A549 (cell line): ENCODE results near the gene FBXL13. TPM values are rescaled to one million over a fixed set of nuclear protein-coding genes. Genes with fewer than 3 reads are reported as not detected.
"Not testable (repeated sequence)": the region's sequence is repeated elsewhere in the genome, so short reads cannot be mapped to it uniquely, and the experiment has no call there.

Source experiments
- ATAC-seq, 2 experiments: fragments of 200-7000 bp in 1 of 2; fragments of >200 bp in 1 of 2; cut with Nextera tagmentation in 1 of 2; cut with Tn5 transposase in 1 of 2; 3 replicates each; pipeline versions ENCODE4 v1.8.0 to v1.9.1; 2018 to 2020; ENCODE audit warnings: mild to moderate bottlenecking in 1 of 2, moderate library complexity in 1 of 2
- CTCF ChIA-PET: fragments of 300-600 bp; sonication (Branson Sonifier 250); formaldehyde crosslinking; extraction: SDS; loops from one replicate; lab custom pipeline; 2021; ENCODE audit warnings: antibody characterized with exemption, inconsistent platforms; lab: Yijun Ruan, JAX
- POLR2A ChIA-PET: fragments of 350-600 bp; formaldehyde crosslinking; extraction: SDS; loops from one replicate; lab custom pipeline; 2021; ENCODE audit warnings: antibody characterized with exemption, inconsistent platforms; lab: Yijun Ruan, JAX
- DNase-seq, 2 experiments: peaks; one replicate each; pipeline versions ENCODE4 v3.0.0 to v3.0.0-alpha.2; 2011 to 2016; ENCODE audit warnings: low read depth in 1 of 2, low spot score in 1 of 2
- FAIRE-seq: peaks from 2 replicates; lab custom pipeline; 2011; peaks lifted over from hg19 to GRCh38; lab: Jason Lieb, UNC
- H3K27ac ChIP-seq, 2 experiments: fragments of >200 bp; sonication (Bioruptor Twin); formaldehyde crosslinking; 3 replicates each; pipeline ENCODE4 v1.5.1; 2016 to 2017
- H3K4me1 ChIP-seq: fragments of >200 bp; sonication (Bioruptor Twin); formaldehyde crosslinking; 3 replicates; pipeline ENCODE4 v1.6.1; 2016
- H3K4me2 ChIP-seq: fragments of >200 bp; sonication (Bioruptor Twin); formaldehyde crosslinking; 3 replicates; pipeline ENCODE4 v1.6.1; 2016
- H3K4me3 ChIP-seq: fragments of >200 bp; sonication (Bioruptor Twin); formaldehyde crosslinking; 3 replicates; pipeline ENCODE4 v1.5.1; 2016
- H3K9me3 ChIP-seq: fragments of >200 bp; sonication (Bioruptor Twin); formaldehyde crosslinking; 3 replicates; pipeline ENCODE4 v1.6.1; 2016
- ATOH8 ChIP-seq: fragments of 250-450 bp; sonication (Bioruptor Pico); IDR thresholded peaks from 2 replicates; pipeline ENCODE4 v1.5.0; 2020; ENCODE audit warnings: low read depth, mild to moderate bottlenecking, moderate library complexity
- CHD2 ChIP-seq: fragments of 150-350 bp; IDR thresholded peaks from 2 replicates; pipeline ENCODE4 v1.6.1; 2014; ENCODE audit warnings: low read length; ENCODE audit not compliant: partially characterized antibody
- CHD4 ChIP-seq: fragments of 200-600 bp; sonication (generic); IDR thresholded peaks from 2 replicates; pipeline ENCODE4 v1.6.1; 2016; ENCODE audit warnings: antibody characterized with exemption, mild to moderate bottlenecking, borderline replicate concordance
- E2F6 ChIP-seq: IDR thresholded peaks from 2 replicates; pipeline ENCODE4 v1.6.1; 2012; ENCODE audit warnings: low read depth, borderline replicate concordance
- ELK1 ChIP-seq: fragments of 150-350 bp; IDR thresholded peaks from 2 replicates; pipeline ENCODE4 v1.6.1; 2014; ENCODE audit warnings: low read depth, mild to moderate bottlenecking, low read length
- ESRRA ChIP-seq: fragments of 150-350 bp; IDR thresholded peaks from 2 replicates; pipeline ENCODE4 v1.6.1; 2014; ENCODE audit warnings: mild to moderate bottlenecking, low read length, borderline replicate concordance
- FOSB ChIP-seq: fragments of 250-450 bp; sonication (Bioruptor Pico); IDR thresholded peaks from 2 replicates; pipeline ENCODE4 v1.5.0; 2020; ENCODE audit warnings: mild to moderate bottlenecking, moderate library complexity
- HES2 ChIP-seq: fragments of >200 bp; sonication (Bioruptor Twin); formaldehyde crosslinking; IDR thresholded peaks from 2 replicates; pipeline ENCODE4 v1.6.1; 2016
- HOXB5 ChIP-seq: fragments of 250-450 bp; sonication (Bioruptor Pico); IDR thresholded peaks from 2 replicates; pipeline ENCODE4 v1.5.0; 2020; ENCODE audit warnings: mild to moderate bottlenecking, moderate library complexity
- MAFK ChIP-seq: fragments of 450-650 bp; IDR thresholded peaks from 2 replicates; pipeline ENCODE4 v1.6.1; 2014; ENCODE audit not compliant: partially characterized antibody
- MAX ChIP-seq: IDR thresholded peaks from 2 replicates; pipeline ENCODE4 v1.6.1; 2012
- NPAS2 ChIP-seq: fragments of 250-450 bp; sonication (Bioruptor Pico); IDR thresholded peaks from 2 replicates; pipeline ENCODE4 v1.8.0; 2022; ENCODE audit warnings: mild to moderate bottlenecking, moderate library complexity, borderline replicate concordance
- REST ChIP-seq: fragments of 200-600 bp; sonication (generic); IDR thresholded peaks from 2 replicates; pipeline ENCODE4 v1.6.1; 2016; ENCODE audit warnings: antibody characterized with exemption, mild to moderate bottlenecking, moderate library complexity
- RNF2 ChIP-seq: fragments of 200-600 bp; sonication (generic); IDR thresholded peaks from 2 replicates; pipeline ENCODE4 v1.6.1; 2016; ENCODE audit warnings: low read depth, mild to moderate bottlenecking, antibody characterized with exemption, moderate library complexity, borderline replicate concordance
- ZC3H11A ChIP-seq: fragments of 450-650 bp; IDR thresholded peaks from 2 replicates; pipeline ENCODE4 v1.6.1; 2014; ENCODE audit warnings: antibody characterized with exemption, mild to moderate bottlenecking
- WGBS: methylation state at CpG from one replicate; pipeline ENCODE4 v1.1.6; 2017; ENCODE audit errors: missing lambda C conversion rate; 5-methylcytosine and 5-hydroxymethylcytosine counted together
- polyA plus RNA-seq, 4 experiments: library from polyadenylated mRNA; depleted of rRNA in 3 of 4; stranded (reverse); fragments of >200 nt; fragmentation: RNase III in 1 of 4; extraction: RNeasy Plus Mini Kit Qiagen cat#74134 plus additional on column Dnase treatment in 1 of 4; gene quantifications; 2 replicates in 3 of 4; 3 replicates in 1 of 4; pipeline ENCODE4 v1.2.3, GENCODE V29; 2011 to 2017

FBXL13 gene
- polyA plus RNA-seq, 2 of the 4 experiments (the other 2 are of a cell fraction) = 0.45 to 0.70 TPM

GRCh38 chr7:102966465-102966864 is 108.1 kb downstream of the FBXL13 start:
- FAIRE-seq (peak; percentile 13), DNase-seq (no peak), ATAC-seq (no peak)
- POLR2A ChIA-PET = no interaction called here
- no peaks in the 10 kb centered on the region for H3K4me1 ChIP-seq
- 74% methylated on average over 2 of the region's 2 CpGs for WGBS
- no peak overlapping the region for H3K4me3 ChIP-seq
- no peak for TF ChIP-seq MAX
- TF ChIP-seq NPAS2 (CRISPR knock-in tag) = no peak
- TF ChIP-seq ZC3H11A = no peak
- no peak for TF ChIP-seq HES2
- no peak for TF ChIP-seq FOSB (CRISPR knock-in tag)
- no peak for TF ChIP-seq ESRRA
- no peak for TF ChIP-seq MAFK
- no peak for TF ChIP-seq CHD4
- no peak for TF ChIP-seq CHD2
- TF ChIP-seq E2F6 = no peak
- TF ChIP-seq HOXB5 (CRISPR knock-in tag) = no peak
- TF ChIP-seq ATOH8 (CRISPR knock-in tag) = no peak
- TF ChIP-seq ELK1 = no peak
- no peak for TF ChIP-seq RNF2
- no peak for TF ChIP-seq REST
- H3K27ac ChIP-seq = no peak overlapping the region
- no peak overlapping the region for H3K4me2 ChIP-seq
- no peaks in the 10 kb centered on the region for H3K9me3 ChIP-seq
- CTCF ChIA-PET = no interaction called here

GRCh38 chr7:102961993-102962392 is 112.6 kb downstream of the FBXL13 start:
- H3K4me3 ChIP-seq, ATAC-seq, DNase-seq, H3K4me1 ChIP-seq, H3K27ac ChIP-seq, FAIRE-seq, H3K9me3 ChIP-seq, CTCF ChIA-PET, POLR2A ChIA-PET, H3K4me2 ChIP-seq: not testable (repeated sequence)
- 100% methylated on average over 1 of the region's 2 CpGs for WGBS

- DNase-seq, POLR2A ChIA-PET, FAIRE-seq, ATAC-seq, H3K9me3 ChIP-seq, H3K4me3 ChIP-seq, H3K4me1 ChIP-seq, H3K4me2 ChIP-seq, H3K27ac ChIP-seq: not testable (repeated sequence)
- CTCF ChIA-PET = interaction anchor here (1.1 kb wide), 1 partner anchor 104 kb away, joined by 5 read pairs; no protein-coding TSS in a partner anchor
- WGBS = 50% methylated on average over 3 of the region's 3 CpGs
These were observed 116.6 kb downstream of the FBXL13 start for GRCh38 chr7:102958004-102958403.

GRCh38 chr7:102954359-102954758 is 120.2 kb downstream of the FBXL13 start:
- H3K4me3 ChIP-seq, FAIRE-seq: not testable (repeated sequence)

More at GRCh38 chr7:102954359-102954758, 120.2 kb downstream of the FBXL13 start:
- H3K4me2 ChIP-seq, POLR2A ChIA-PET, H3K9me3 ChIP-seq, H3K27ac ChIP-seq, H3K4me1 ChIP-seq, DNase-seq, ATAC-seq: not testable (repeated sequence)
- 82% methylated on average over 4 of the region's 4 CpGs for WGBS
- CTCF ChIA-PET = interaction anchor here (1.0 kb wide), 1 partner anchor 108 kb away, joined by 3 read pairs; no protein-coding TSS in a partner anchor
